ENCODE measurements around the gene YWHAG.
"Not testable (repeated sequence)": the region's sequence is repeated elsewhere in the genome, so short reads cannot be mapped to it uniquely, and the experiment has no call there.

Gene YWHAG

GRCh38 chr7:76326646-76327233 is 32.1 kb downstream of the YWHAG start:
- in situ Hi-C loops (cut with MboI; ENCODE audit: low sequenced_read_pairs), result no loop called here

GRCh38 chr7:76325811-76326210 is 33.0 kb downstream of the YWHAG start:
- in situ Hi-C loops (cut with MboI; ENCODE audit: low sequenced_read_pairs), result no loop called here

DNA sequence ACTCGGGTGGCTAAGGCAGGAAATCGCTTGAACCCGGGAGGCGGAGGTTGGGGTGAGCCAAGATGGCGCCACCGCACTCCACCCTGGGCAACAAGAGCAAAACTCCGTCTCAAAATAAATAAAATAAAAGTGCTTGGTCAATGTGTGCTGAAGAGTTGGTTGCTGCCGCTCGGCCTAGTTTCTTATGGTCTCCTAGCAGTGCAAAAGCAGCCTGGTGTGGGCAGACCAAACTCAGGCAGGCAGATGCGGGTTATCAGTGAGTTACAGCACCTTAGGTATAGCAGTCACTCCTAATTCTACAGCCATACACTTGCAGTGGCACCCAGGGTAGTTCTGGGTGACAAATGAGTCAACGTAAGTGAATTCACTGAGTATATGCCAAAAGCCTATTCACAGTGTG is 33.7 kb downstream of the YWHAG start:
- in situ Hi-C loops (cut with MboI; ENCODE audit: low sequenced_read_pairs), result no loop called here

DNA sequence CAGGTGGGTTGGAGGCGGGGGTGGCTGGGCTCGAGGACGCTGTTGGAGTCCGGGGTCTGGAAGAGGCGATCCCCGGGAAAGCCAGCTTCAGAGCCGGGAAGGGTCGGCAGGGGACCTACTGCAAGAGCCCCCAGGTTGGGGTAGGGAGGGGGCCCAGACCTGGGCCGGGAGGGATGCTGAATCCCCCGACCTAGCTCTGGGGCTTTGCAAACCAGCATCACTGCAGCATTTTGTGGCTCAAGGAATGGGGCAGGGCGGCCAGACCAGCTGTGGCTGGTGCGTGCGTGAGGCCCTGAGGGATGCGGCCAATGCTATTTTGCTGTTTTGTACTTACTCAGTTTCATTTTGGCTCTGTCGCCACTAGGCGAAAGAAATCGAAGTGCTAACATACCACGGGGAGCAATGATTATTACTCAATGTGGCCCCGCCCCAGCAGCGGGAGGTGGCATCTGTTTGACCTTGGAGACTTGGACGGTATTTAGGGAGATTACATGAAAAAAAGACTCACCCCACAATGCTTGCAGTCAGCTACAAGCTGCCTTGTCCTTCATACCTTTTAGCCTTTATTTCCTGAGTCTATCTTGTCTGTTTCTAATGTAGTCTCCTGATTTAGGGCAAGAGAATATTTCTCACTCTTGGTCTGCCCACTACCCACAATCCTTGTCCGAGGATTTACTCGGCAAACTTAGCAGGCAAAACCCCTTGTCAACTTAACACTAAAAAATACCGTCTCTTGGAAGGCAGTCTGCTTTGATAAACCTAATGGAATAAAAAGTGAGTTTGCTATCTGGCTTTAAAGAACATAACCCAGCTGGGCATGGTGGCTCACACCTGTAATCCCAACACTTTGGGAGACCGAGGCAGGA is 40.1 kb downstream of the YWHAG start:
- in situ Hi-C loops (cut with MboI; ENCODE audit: low sequenced_read_pairs), result no loop called here

GRCh38 chr7:76317782-76318487 is 40.9 kb downstream of the YWHAG start:
- in situ Hi-C loops (cut with MboI; ENCODE audit: low sequenced_read_pairs), result no loop called here

- in situ Hi-C loops (cut with MboI; ENCODE audit: low sequenced_read_pairs), result no loop called here
These were observed 41.6 kb downstream of the YWHAG start for GRCh38 chr7:76316984-76317781.

DNA sequence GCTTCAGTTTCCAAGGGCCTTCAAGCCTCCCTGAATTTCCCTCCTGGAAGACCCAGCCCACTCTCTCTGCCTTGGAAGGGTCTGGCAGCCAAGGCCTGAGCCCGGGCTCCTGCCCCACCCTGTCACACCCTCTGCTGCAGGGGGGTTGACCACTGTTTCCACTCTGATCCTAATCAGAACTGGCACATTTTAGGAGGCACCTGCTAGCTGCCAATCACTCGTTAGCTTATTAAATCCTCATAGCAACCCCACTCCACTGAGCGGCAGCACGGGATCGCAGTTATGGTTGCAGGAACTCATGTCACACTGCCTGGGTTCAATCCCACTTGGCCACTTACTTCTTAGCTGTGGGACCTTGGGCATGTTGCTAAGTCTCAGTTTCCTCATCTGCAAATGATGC is 43.4 kb downstream of the YWHAG start:
- in situ Hi-C loops (cut with MboI; ENCODE audit: low sequenced_read_pairs), result no loop called here

DNA sequence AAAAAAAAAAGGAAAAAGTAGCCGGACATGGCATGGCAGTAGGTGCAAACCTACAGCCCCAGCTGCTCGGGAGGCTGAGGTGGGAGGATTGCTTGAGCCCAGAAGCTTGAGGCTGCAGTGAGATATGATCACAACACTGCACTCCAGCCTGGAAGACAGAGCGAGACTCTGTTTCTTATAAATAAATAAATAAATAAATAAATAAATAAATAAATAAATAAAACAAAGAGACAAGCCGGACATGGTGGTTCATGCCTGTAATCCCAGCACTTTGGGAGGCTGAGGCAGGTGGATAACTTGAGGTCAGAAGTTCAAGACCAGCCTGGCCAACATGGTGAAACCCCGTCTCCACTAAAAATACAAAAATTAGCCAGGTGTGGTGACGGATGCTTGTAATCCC is 44.1 kb downstream of the YWHAG start:
- in situ Hi-C loops (cut with MboI; ENCODE audit: low sequenced_read_pairs), result not testable (repeated sequence)

DNA sequence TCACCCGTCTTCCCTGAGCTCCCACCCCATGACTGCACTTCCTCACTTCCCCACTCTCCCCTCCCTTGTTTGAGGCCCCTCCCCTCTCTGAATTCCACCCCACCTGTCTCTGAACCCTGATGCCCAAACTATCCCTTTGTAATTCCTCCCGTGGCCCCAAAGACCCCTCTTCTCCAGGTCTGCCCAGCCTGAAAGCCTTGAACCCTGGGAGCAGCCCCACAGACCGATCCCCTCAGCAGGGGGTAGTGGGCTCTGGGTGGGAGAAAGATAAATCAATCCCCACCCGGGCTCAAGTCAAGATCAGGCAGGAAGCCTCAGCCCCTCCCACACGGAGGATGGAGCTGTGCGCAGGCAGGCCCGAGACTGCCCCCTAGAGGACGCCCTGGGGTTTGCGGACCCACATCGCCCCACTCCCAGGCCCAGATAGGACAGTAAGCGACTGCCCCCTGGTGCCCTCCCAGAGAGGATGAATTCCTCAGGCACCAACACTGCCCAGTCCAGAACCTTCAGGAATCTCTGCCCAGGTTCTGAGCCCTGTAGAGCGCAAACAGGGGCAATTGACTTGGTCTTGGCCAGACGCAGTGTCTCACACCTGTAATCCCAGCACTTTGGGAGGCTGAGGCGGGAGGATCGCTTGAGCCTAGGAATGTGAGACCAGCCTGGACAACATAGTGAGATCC is 44.6 kb downstream of the YWHAG start:
- in situ Hi-C loops (cut with MboI; ENCODE audit: low sequenced_read_pairs), result no loop called here

DNA sequence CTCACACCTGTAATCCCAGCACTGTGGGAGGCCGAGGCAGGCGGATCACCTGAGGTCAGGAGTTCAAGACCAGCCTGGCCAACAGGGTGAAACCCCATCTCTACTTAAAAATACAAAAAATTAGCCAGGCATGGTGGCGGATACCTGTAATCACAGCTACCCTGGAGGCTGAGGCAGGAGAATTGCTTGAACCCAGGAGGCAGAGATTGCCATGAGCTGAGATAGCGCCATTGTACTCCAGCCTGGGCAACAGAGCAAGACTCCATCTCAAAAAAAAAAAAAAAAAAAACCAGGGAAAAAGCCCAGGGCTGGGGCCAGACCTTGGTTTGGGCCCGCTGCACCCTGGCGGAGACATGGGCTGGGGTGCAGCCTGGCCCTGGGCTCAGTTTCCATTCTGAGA is 47.0 kb downstream of the YWHAG start:
- in situ Hi-C loops (cut with MboI; ENCODE audit: low sequenced_read_pairs), result not testable (repeated sequence)

DNA sequence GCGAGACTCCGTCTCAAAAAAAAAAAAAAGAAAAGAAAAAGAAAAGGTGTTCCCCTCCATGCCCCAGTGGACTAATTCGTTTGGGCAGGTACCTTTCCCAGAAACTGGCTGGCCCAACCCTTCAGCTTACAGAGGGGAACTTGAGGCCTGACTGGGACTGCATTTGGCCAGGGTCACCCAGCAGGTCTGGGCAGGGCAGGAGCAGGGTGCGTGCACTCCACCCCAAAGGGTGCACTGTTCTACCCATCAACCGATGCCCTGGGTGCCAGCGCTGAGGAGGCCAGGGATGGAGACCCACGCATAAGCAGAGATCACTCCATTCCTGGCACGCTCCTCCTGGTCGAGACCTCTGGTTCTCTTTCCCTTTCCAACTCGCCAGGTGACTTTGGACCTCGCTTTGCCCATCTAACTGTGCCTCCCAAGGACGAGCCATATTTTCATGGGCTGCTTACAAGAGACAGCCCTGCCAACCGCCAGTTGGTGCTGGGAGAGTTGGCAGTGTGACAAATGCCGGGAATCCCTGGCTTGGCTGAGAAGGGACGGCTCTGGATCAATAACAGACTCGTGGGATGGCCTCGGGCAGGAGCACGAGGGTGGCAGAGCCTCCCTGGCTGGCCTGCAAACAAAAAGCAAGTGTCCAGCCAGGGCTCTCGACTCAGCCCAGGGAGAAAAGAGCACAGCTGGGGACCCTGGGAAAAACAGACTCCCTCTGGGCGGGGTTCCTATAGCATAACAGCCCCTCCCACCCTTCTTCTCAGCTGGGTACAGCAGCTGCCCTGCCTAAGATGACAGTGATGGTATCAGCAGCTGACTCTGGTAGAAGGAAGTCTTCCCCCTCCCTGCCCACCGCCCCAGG is 48.5 kb downstream of the YWHAG start:
- in situ Hi-C loops (cut with MboI; ENCODE audit: low sequenced_read_pairs), result no loop called here

DNA sequence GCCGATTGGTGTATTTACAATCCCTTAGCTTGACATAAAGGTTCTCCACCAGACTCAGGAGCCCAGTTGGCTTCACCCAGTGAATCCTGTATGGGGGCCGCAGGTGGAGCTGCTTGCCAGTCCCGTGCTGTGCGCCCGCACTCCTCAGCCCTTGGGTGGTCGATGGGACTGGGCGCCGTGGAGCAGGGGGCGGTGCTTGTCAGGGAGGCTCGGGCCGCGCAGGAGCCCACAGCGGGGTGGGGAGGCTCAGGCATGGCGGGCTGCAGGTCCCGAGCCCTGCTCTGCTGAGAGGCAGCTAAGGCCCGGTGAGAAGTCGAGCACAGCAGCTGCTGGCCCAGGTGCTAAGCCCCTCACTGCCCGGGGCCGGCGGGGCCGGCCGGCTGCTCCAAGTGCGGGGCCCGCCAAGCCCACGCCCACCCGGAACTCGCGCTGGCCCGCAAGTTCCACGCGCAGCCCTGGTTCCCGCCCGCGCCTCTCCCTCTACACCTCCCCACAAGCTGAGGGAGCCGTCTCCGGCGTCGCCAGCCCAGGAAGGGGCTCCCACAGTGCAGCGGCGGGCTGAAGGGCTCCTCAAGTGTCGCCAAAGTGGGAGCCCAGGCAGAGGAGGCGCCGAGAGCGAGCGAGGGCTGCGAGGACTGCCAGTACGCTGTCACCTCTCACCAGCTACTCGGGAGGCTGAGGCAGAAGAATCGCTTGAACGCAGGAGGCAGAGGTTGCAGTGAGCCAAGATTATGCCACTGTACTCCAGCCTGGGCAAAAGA is 49.3 kb downstream of the YWHAG start:
- in situ Hi-C loops (cut with MboI; ENCODE audit: low sequenced_read_pairs), result not testable (repeated sequence)

- in situ Hi-C loops (cut with MboI; ENCODE audit: low sequenced_read_pairs), result not testable (repeated sequence)
These were observed 49.9 kb downstream of the YWHAG start for GRCh38 chr7:76308874-76309273.

DNA sequence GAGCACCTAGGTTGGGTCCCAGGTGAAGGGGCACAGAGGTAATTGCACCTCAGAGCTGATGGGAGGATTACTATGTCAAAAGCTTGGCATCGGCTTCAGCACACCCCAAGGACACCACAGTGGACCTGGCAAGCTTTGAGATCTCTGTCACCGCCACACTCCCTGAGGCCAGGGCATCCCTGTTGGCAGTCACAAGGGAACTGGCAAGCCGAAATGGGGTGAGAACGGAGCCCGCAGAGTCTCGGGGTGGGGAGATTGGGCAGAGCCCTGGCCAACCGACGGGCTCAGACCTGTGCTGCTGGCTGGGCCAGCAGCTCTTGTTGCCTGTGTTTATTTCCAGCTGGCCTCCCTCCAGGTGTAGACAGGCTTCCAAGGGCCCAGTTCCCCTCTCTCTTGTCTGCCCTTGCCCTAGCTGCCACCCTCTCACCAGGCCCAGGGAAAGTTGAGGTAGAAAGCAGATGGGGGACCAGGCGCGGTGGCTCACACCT is 53.9 kb downstream of the YWHAG start:
- in situ Hi-C loops (cut with MboI; ENCODE audit: low sequenced_read_pairs), result no loop called here

DNA sequence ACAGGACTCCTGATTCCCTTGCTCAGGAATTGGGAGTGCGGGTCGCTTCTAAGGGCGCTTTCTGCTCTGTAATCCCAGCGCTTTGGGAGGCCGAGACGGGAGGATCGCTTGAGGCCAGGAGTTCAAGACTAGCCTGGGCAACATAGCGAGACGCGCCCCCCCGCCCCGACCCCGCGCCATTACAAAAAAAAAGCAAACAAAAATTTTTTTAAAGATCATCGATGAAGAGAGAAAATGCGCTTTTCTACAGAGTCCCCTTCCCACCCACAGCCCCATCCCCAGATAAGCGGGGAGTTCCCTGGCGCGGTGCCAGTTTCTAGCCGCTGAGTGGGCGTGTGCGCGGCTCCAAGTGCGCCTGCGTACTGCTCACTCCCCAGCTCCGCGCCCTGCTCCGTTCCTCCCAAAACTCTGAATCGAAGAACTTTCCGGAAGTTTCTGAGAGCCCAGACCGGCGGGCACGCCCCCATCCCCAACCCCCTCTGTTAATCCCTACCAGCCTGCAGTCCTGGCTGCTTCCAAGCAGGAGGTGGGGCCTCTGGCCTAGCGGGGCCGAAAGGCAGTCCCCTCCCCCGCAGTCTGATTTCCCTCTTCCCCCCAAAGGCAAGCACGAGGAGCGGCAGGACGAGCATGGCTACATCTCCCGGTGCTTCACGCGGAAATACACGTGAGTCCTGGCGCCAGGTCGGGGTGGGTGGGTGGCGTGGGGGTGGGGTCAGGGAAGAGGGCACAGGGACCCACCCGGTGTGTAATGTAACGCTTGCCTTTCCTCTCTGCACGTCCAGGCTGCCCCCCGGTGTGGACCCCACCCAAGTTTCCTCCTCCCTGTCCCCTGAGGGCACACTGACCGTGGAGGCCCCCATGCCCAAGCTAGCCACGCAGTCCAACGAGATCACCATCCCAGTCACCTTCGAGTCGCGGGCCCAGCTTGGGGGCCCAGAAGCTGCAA is 55.3 kb downstream of the YWHAG start:
- in situ Hi-C loops (cut with MboI; ENCODE audit: low sequenced_read_pairs), result no loop called here

DNA sequence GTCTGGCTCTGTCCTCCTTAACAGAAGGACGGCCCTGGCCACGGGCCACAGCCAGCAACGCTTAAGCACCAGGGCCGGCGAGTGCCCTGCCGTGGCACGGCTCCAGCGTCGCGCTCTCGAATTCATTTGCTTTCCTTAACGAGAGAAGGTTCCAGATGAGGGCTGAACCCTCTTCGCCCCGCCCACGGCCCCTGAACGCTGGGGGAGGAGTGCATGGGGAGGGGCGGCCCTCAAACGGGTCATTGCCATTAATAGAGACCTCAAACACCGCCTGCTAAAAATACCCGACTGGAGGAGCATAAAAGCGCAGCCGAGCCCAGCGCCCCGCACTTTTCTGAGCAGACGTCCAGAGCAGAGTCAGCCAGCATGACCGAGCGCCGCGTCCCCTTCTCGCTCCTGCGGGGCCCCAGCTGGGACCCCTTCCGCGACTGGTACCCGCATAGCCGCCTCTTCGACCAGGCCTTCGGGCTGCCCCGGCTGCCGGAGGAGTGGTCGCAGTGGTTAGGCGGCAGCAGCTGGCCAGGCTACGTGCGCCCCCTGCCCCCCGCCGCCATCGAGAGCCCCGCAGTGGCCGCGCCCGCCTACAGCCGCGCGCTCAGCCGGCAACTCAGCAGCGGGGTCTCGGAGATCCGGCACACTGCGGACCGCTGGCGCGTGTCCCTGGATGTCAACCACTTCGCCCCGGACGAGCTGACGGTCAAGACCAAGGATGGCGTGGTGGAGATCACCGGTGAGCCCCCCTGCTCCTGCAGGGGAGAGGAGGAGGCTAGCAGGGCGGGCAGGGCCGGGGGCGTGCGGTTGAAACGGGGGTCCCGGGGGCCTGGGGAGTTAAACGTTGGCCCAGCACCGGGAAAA is 56.2 kb downstream of the YWHAG start, which contains the start of gene HSPB1:
TSS of gene HSPB1 (plus strand) at position 327 of the 855 bp plus-strand sequence. CDS start at position 367, 40 bp downstream.
- in situ Hi-C loops (cut with MboI; ENCODE audit: low sequenced_read_pairs), result no loop called here

GRCh38 chr7:76301000-76301399 is 57.8 kb downstream of the YWHAG start:
- in situ Hi-C loops (cut with MboI; ENCODE audit: low sequenced_read_pairs), result no loop called here
